ENCODE data around the gene POLDIP3.
A peak's percentile ranks its signal among the peaks of the same experiment; 100 is the strongest.

Gene POLDIP3

GRCh38 chr22:42653999-42654398 is 39.3 kb upstream of the POLDIP3 start:
- no peak for TF ChIP-seq CTCF (IDR thresholded peaks at IDR 0.05)
- peak overlapping the region; percentile 17 for H3K4me3 Mint-ChIP-seq
- no peaks in the 10 kb centered on the region for H3K9me3 Mint-ChIP-seq
- H3K4me1 Mint-ChIP-seq, result peaks cover 52% of the 10 kb centered on the region
- peaks cover 17% of the 10 kb centered on the region for H3K27me3 Mint-ChIP-seq (ENCODE audit: low read depth, poor library complexity)
- H3K27ac Mint-ChIP-seq, result peak overlapping the region; percentile 49
- no peaks in the 10 kb centered on the region for H3K36me3 Mint-ChIP-seq (ENCODE audit: low read depth)
- DNase-seq, result no peak

- Mint-ChIP-seq H3K9me3 (no peaks in the 10 kb centered on the region), H3K4me3 (peak overlapping the region; percentile 61), H3K27me3 (ENCODE audit: low read depth, poor library complexity) (peaks cover 10% of the 10 kb centered on the region), H3K4me1 (peaks cover 61% of the 10 kb centered on the region), H3K36me3 (ENCODE audit: low read depth) (no peaks in the 10 kb centered on the region), H3K27ac (peak overlapping the region; percentile 53)
- no peak for TF ChIP-seq CTCF (IDR thresholded peaks at IDR 0.05)
- no peak for DNase-seq
These were observed 36.5 kb upstream of the POLDIP3 start for GRCh38 chr22:42651134-42651533.

- Mint-ChIP-seq H3K4me3 (peak within 1 kb of the TSS; percentile 98), H3K36me3 (ENCODE audit: low read depth) (no peaks in the 10 kb centered on the region), H3K27ac (no peak within 1 kb of the TSS), H3K27me3 (ENCODE audit: low read depth, poor library complexity) (peaks cover under 1% of the 10 kb centered on the region), H3K9me3 (no peaks in the 10 kb centered on the region), H3K4me1 (peaks cover 65% of the 10 kb centered on the region)
- no peak for TF ChIP-seq CTCF (IDR thresholded peaks at IDR 0.05)
- peak; percentile 90 for DNase-seq
These were observed 34.8 kb upstream of the POLDIP3 start, which contains the start of gene CYB5R3 for GRCh38 chr22:42649246-42650099. Gene CYB5R3 (minus strand): TSS chr22:42649392. CDS start chr22:42649315, 77 bp downstream.

GRCh38 chr22:42648368-42649245 is 33.9 kb upstream of the POLDIP3 start:
- peaks cover 64% of the 10 kb centered on the region for H3K4me1 Mint-ChIP-seq
- no peak for TF ChIP-seq CTCF (IDR thresholded peaks at IDR 0.05)
- no peaks in the 10 kb centered on the region for H3K9me3 Mint-ChIP-seq
- no peak for DNase-seq
- no peaks in the 10 kb centered on the region for H3K36me3 Mint-ChIP-seq (ENCODE audit: low read depth)
- peak overlapping the region; percentile 98 for H3K4me3 Mint-ChIP-seq
- no peaks in the 10 kb centered on the region for H3K27me3 Mint-ChIP-seq (ENCODE audit: low read depth, poor library complexity)
- no peak overlapping the region for H3K27ac Mint-ChIP-seq

GRCh38 chr22:42648017-42648367 is 33.3 kb upstream of the POLDIP3 start:
- Mint-ChIP-seq H3K4me1 (peaks cover 63% of the 10 kb centered on the region), H3K27ac (no peak overlapping the region), H3K4me3 (peak overlapping the region; percentile 98), H3K9me3 (no peaks in the 10 kb centered on the region), H3K27me3 (ENCODE audit: low read depth, poor library complexity) (no peaks in the 10 kb centered on the region), H3K36me3 (ENCODE audit: low read depth) (no peaks in the 10 kb centered on the region)
- DNase-seq, result no peak
- TF ChIP-seq CTCF (IDR thresholded peaks at IDR 0.05), result no peak

All from nephron progenitor cell (in vitro differentiated cells).